ENCODE results near the gene TNRC6A.

Gene TNRC6A

GRCh38 chr16:24688359-24688758 lies 41.1 kb upstream of the TNRC6A start:
- DNase-seq (ENCODE audit: extremely low read depth, low read depth): no peak
- TF ChIP-seq CTCF (IDR thresholded peaks at IDR 0.05; ENCODE audit: low read depth, low read length): no peak

GRCh38 chr16:24689128-24689527 lies 40.3 kb upstream of the TNRC6A start:
- peak; percentile 24 for DNase-seq (ENCODE audit: extremely low read depth, low read depth)

GRCh38 chr16:24692854-24693253 lies 36.6 kb upstream of the TNRC6A start:
- no peak for TF ChIP-seq CTCF (IDR thresholded peaks at IDR 0.05; ENCODE audit: low read depth, low read length)

More at GRCh38 chr16:24689128-24689527, 40.3 kb upstream of the TNRC6A start:
- peak; percentile 92 for TF ChIP-seq CTCF (IDR thresholded peaks at IDR 0.05; ENCODE audit: low read depth, low read length)

GRCh38 chr16:24694931-24695330 lies 34.5 kb upstream of the TNRC6A start:
- no peak for DNase-seq (ENCODE audit: extremely low read depth, low read depth)
- TF ChIP-seq CTCF (IDR thresholded peaks at IDR 0.05; ENCODE audit: low read depth, low read length): no peak

More at GRCh38 chr16:24692854-24693253, 36.6 kb upstream of the TNRC6A start:
- DNase-seq (ENCODE audit: extremely low read depth, low read depth): no peak

- no peak for DNase-seq (ENCODE audit: extremely low read depth, low read depth)
- TF ChIP-seq CTCF (IDR thresholded peaks at IDR 0.05; ENCODE audit: low read depth, low read length): no peak
Observed at GRCh38 chr16:24696699-24697098, 32.8 kb upstream of the TNRC6A start.

GRCh38 chr16:24698308-24698707 lies 31.1 kb upstream of the TNRC6A start:
- DNase-seq (ENCODE audit: extremely low read depth, low read depth): no peak
- TF ChIP-seq CTCF (IDR thresholded peaks at IDR 0.05; ENCODE audit: low read depth, low read length): no peak

GRCh38 chr16:24699151-24699723 lies 30.2 kb upstream of the TNRC6A start:
- no peak for TF ChIP-seq CTCF (IDR thresholded peaks at IDR 0.05; ENCODE audit: low read depth, low read length)
- DNase-seq (ENCODE audit: extremely low read depth, low read depth): no peak
